Nephron (organoid): ENCODE measurements around the gene C1orf226.
"Not testable (repeated sequence)": the region's sequence is repeated elsewhere in the genome, so short reads cannot be mapped to it uniquely, and the experiment has no call there.

Source experiments
- H3K27ac Mint-ChIP-seq, 3 experiments: 2 replicates each; pipeline ENCODE4 v1.8.0; 2020; ENCODE audit warnings: mixed read lengths in 3 of 3, mild to moderate bottlenecking in 2 of 3, moderate library complexity in 1 of 3
- H3K27me3 Mint-ChIP-seq: 2 replicates; pipeline ENCODE4 v1.8.0; 2021; ENCODE audit warnings: low read depth, mild to moderate bottlenecking, moderate library complexity, mixed read lengths
- H3K36me3 Mint-ChIP-seq: 2 replicates; pipeline ENCODE4 v1.8.0; 2020; ENCODE audit warnings: low read depth, mixed read lengths
- H3K4me1 Mint-ChIP-seq: 2 replicates; pipeline ENCODE4 v1.8.0; 2020; ENCODE audit warnings: mixed read lengths
- H3K4me3 Mint-ChIP-seq, 3 experiments: 2 replicates each; pipeline ENCODE4 v1.8.0; 2020; ENCODE audit warnings: mild to moderate bottlenecking in 3 of 3, mixed read lengths in 3 of 3, moderate library complexity in 2 of 3
- H3K9me3 Mint-ChIP-seq: 2 replicates; pipeline ENCODE4 v1.8.0; 2020; ENCODE audit warnings: mixed read lengths
- CTCF ChIP-seq, 3 experiments: fragments of 200-600 bp; sonication (generic); IDR thresholded peaks; one replicate each; pipeline ENCODE4 v1.5.0; 2021; ENCODE audit warnings: antibody characterized with exemption in 3 of 3; ENCODE audit not compliant: unreplicated experiment in 3 of 3

Gene C1orf226

GRCh38 chr1:162406811-162407210 is 25.3 kb downstream of the C1orf226 start:
- no peak for TF ChIP-seq CTCF (IDR thresholded peaks at IDR 0.05; ENCODE audit: unreplicated experiment in 3 of 3)
- H3K27me3 Mint-ChIP-seq = peaks cover 11% of the 10 kb centered on the region
- no peak overlapping the region for H3K27ac Mint-ChIP-seq
- no peaks in the 10 kb centered on the region for H3K36me3 Mint-ChIP-seq
- no peaks in the 10 kb centered on the region for H3K4me1 Mint-ChIP-seq
- no peaks in the 10 kb centered on the region for H3K9me3 Mint-ChIP-seq
- H3K4me3 Mint-ChIP-seq = no peak overlapping the region

- no peaks in the 10 kb centered on the region for H3K4me1 Mint-ChIP-seq
- peaks cover 11% of the 10 kb centered on the region for H3K27me3 Mint-ChIP-seq
- no peak overlapping the region for H3K4me3 Mint-ChIP-seq
- H3K9me3 Mint-ChIP-seq = no peaks in the 10 kb centered on the region
- H3K27ac Mint-ChIP-seq = no peak overlapping the region
- H3K36me3 Mint-ChIP-seq = no peaks in the 10 kb centered on the region
- TF ChIP-seq CTCF (IDR thresholded peaks at IDR 0.05; ENCODE audit: unreplicated experiment in 3 of 3) = no peak
Observed at GRCh38 chr1:162407539-162407938, 26.0 kb downstream of the C1orf226 start.

- Mint-ChIP-seq H3K9me3 (peaks cover 9% of the 10 kb centered on the region), H3K4me1 (no peaks in the 10 kb centered on the region), H3K27ac (no peak within 1 kb of the TSS), H3K4me3 (no peak within 1 kb of the TSS), H3K36me3 (no peaks in the 10 kb centered on the region), H3K27me3 (peaks cover 11% of the 10 kb centered on the region)
- TF ChIP-seq CTCF (IDR thresholded peaks at IDR 0.05; ENCODE audit: unreplicated experiment in 3 of 3) = no peak
Observed at GRCh38 chr1:162412002-162412401, 30.5 kb downstream of the C1orf226 start, which contains the start of gene SH2D1B. Gene SH2D1B, minus strand, starts transcription at chr1:162412136. Its CDS starts 120 bp downstream, at chr1:162412016.

GRCh38 chr1:162416215-162416614 is 34.7 kb downstream of the C1orf226 start:
- H3K9me3 Mint-ChIP-seq = peaks cover 9% of the 10 kb centered on the region
- no peak overlapping the region for H3K27ac Mint-ChIP-seq
- no peaks in the 10 kb centered on the region for H3K36me3 Mint-ChIP-seq
- H3K4me3 Mint-ChIP-seq = no peak overlapping the region
- H3K4me1 Mint-ChIP-seq = no peaks in the 10 kb centered on the region
- TF ChIP-seq CTCF (IDR thresholded peaks at IDR 0.05; ENCODE audit: unreplicated experiment in 3 of 3) = no peak
- H3K27me3 Mint-ChIP-seq = peaks cover 5% of the 10 kb centered on the region

GRCh38 chr1:162416909-162417308 is 35.4 kb downstream of the C1orf226 start:
- Mint-ChIP-seq H3K27me3 (no peaks in the 10 kb centered on the region), H3K4me1 (no peaks in the 10 kb centered on the region), H3K9me3 (peaks cover 10% of the 10 kb centered on the region), H3K36me3 (no peaks in the 10 kb centered on the region), H3K27ac (no peak overlapping the region), H3K4me3 (no peak overlapping the region)
- TF ChIP-seq CTCF (IDR thresholded peaks at IDR 0.05; ENCODE audit: unreplicated experiment in 3 of 3) = no peak

- Mint-ChIP-seq H3K27me3 (no peaks in the 10 kb centered on the region), H3K4me3 (no peak overlapping the region), H3K36me3 (no peaks in the 10 kb centered on the region), H3K4me1 (no peaks in the 10 kb centered on the region), H3K27ac (no peak overlapping the region), H3K9me3 (peaks cover 12% of the 10 kb centered on the region)
- no peak for TF ChIP-seq CTCF (IDR thresholded peaks at IDR 0.05; ENCODE audit: unreplicated experiment in 3 of 3)
Observed at GRCh38 chr1:162417650-162418049, 36.1 kb downstream of the C1orf226 start.

GRCh38 chr1:162418584-162418983 is 37.1 kb downstream of the C1orf226 start:
- not testable (repeated sequence) for H3K36me3 Mint-ChIP-seq, H3K4me3 Mint-ChIP-seq, H3K4me1 Mint-ChIP-seq, H3K27ac Mint-ChIP-seq, H3K27me3 Mint-ChIP-seq
- H3K9me3 Mint-ChIP-seq = peaks cover 15% of the 10 kb centered on the region

- not testable (repeated sequence) for H3K4me3 Mint-ChIP-seq, H3K36me3 Mint-ChIP-seq, H3K27me3 Mint-ChIP-seq, H3K4me1 Mint-ChIP-seq, H3K27ac Mint-ChIP-seq
- H3K9me3 Mint-ChIP-seq = peaks cover 18% of the 10 kb centered on the region
Observed at GRCh38 chr1:162419450-162419931, 38.0 kb downstream of the C1orf226 start.
